ENCODE results near the gene SRP9.
A peak's percentile ranks its signal among the peaks of the same experiment; 100 is the strongest.
"Not testable (repeated sequence)": the region's sequence is repeated elsewhere in the genome, so short reads cannot be mapped to it uniquely, and the experiment has no call there.

Gene SRP9

GRCh38 chr1:225774281-225775147, 3.1 kb upstream of the SRP9 start:
- TF ChIP-seq CTCF (IDR thresholded peaks at IDR 0.05; ENCODE audit: control insufficient read depth, insufficient read depth, low read depth, low read length, missing control alignments) = no peak
- H3K4me3 ChIP-seq (ENCODE audit: control insufficient read depth, low read depth, low read length) = no peak overlapping the region
- DNase-seq (ENCODE audit: low read depth) = no peak

DNA sequence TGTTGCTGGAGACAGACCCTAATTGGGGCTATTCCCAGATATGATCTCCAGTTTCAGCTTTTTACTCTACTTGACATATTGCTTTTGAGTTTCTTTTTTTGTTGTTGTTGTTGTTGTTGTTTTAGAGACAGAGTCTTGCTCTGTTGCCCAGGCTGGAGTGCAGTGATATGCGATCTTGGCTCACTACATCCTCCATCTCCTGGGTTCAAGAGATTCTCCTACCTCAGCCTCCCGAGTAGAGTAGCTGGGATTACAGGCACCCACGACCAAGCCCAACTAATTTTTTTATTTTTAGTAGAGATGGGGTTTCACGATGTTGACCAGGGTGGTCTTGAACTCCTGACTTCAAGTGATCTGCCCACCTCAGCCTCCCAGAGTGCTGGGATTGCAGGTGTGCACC, 1.3 kb upstream of the SRP9 start:
- no peak for DNase-seq (ENCODE audit: low read depth)
- no peak for TF ChIP-seq CTCF (IDR thresholded peaks at IDR 0.05; ENCODE audit: control insufficient read depth, insufficient read depth, low read depth, low read length, missing control alignments)
- no peak overlapping the region for H3K4me3 ChIP-seq (ENCODE audit: control insufficient read depth, low read depth, low read length)

GRCh38 chr1:225777058-225777582, 506 bp upstream of the SRP9 start:
- TF ChIP-seq CTCF (IDR thresholded peaks at IDR 0.05; ENCODE audit: control insufficient read depth, insufficient read depth, low read depth, low read length, missing control alignments) = no peak
- DNase-seq (ENCODE audit: low read depth) = no peak
- peak overlapping the region; percentile 81 for H3K4me3 ChIP-seq (ENCODE audit: control insufficient read depth, low read depth, low read length)

- H3K4me3 ChIP-seq (ENCODE audit: control insufficient read depth, low read depth, low read length) = peak overlapping the region; percentile 81
- no peak for TF ChIP-seq CTCF (IDR thresholded peaks at IDR 0.05; ENCODE audit: control insufficient read depth, insufficient read depth, low read depth, low read length, missing control alignments)
- no peak for DNase-seq (ENCODE audit: low read depth)
These were observed 677 bp downstream of the SRP9 start for GRCh38 chr1:225778337-225778669.

DNA sequence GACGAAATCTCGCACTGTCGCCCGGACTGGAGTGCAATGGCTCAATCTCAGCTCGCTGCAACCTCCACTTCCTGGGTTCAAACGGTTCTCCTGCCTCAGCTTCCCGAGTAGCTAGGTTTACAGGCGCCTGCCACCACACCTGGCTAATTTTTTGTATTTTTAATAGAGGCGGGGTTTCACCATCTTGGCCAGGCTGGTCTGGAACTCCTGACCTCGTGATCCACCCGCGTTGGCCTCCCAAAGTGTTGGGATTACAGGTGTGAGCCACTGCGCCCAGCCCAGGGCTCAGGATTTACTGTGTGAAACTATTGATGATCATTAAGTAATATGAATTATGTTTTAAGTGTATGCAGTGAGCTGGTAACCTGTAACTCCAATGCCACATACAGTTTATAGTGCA, 1.5 kb downstream of the SRP9 start:
- H3K4me3 ChIP-seq (ENCODE audit: control insufficient read depth, low read depth, low read length) = peak overlapping the region; percentile 81
- DNase-seq (ENCODE audit: low read depth) = not testable (repeated sequence)

- DNase-seq (ENCODE audit: low read depth) = no peak
- no peak overlapping the region for H3K4me3 ChIP-seq (ENCODE audit: control insufficient read depth, low read depth, low read length)
- no peak for TF ChIP-seq CTCF (IDR thresholded peaks at IDR 0.05; ENCODE audit: control insufficient read depth, insufficient read depth, low read depth, low read length, missing control alignments)
These were observed 2.5 kb downstream of the SRP9 start for GRCh38 chr1:225780134-225780533.

DNA sequence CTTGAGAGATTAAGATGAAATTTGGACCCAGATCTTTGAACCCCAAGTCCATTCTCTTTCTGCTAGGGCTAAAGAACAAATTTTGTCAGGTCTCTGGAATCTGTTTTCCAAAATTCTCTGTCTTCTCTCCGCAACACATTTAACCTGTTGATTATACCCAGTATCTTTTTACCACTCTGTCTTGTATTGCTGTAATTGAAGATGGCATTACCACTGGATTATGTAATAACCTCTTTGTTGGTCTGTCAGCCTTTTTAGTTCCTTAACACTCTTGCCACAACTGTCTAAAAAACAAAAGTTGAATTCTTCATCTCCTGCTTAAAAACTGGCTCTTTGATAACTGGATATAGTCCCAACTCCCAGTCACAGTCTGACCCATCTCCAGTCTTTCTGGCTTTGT, 3.0 kb downstream of the SRP9 start:
- H3K4me3 ChIP-seq (ENCODE audit: control insufficient read depth, low read depth, low read length) = no peak overlapping the region
- TF ChIP-seq CTCF (IDR thresholded peaks at IDR 0.05; ENCODE audit: control insufficient read depth, insufficient read depth, low read depth, low read length, missing control alignments) = no peak

DNA sequence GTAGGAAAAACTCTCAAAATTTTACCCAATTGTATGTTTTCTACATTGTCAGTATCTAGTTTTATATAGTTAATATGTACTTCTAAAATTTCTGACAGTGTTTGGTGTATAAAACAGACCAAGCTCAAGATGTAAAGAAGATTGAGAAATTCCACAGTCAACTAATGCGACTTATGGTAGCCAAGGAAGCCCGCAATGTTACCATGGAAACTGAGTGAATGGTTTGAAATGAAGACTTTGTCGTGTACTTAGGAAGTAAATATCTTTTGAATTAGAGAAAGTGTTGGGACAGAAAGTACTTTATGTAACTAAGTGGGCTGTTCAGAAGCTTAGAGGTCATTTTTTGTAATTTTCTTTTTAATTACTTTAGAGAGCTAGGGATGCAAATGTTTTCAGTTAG, 11.5 kb downstream of the SRP9 start:
- H3K4me3 ChIP-seq (ENCODE audit: control insufficient read depth, low read depth, low read length); DNase-seq (ENCODE audit: low read depth): not testable (repeated sequence)

More for the DNA sequence above, 3.0 kb downstream of the SRP9 start:
- no peak for DNase-seq (ENCODE audit: low read depth)
